A673 (cell line): ENCODE data around the gene NEK7. TPM values are rescaled to one million over a fixed set of nuclear protein-coding genes. Genes with fewer than 3 reads are reported as not detected.

Experiments
- BruUV-seq: library from RNA; stranded (reverse); fragments of 400-500 nt; replicated peaks from 2 replicates; lab custom pipeline; 2021; lab: Mats Ljungman, UMichigan
- CTCF ChIA-PET: fragments of 300-600 bp; sonication (Branson Sonifier 250); formaldehyde crosslinking; loops from one replicate; lab custom pipeline; 2022; ENCODE audit warnings: antibody characterized with exemption; lab: Charles Lee
- POLR2A ChIA-PET: fragments of 300-600 bp; sonication (Branson Sonifier 250); formaldehyde crosslinking; loops from one replicate; lab custom pipeline; 2022; ENCODE audit warnings: antibody characterized with exemption; ENCODE audit not compliant: low non-redundant PET; lab: Charles Lee
- DNase-seq: peaks from one replicate; pipeline ENCODE4 v3.0.0-alpha.2; 2015; ENCODE audit warnings: low spot score
- H3K27ac ChIP-seq: fragments of 200-600 bp; sonication (generic); 2 replicates; pipeline ENCODE4 v1.5.1; 2016; ENCODE audit warnings: mixed run types, low read depth, mild to moderate bottlenecking, mixed read lengths, antibody characterized with exemption, low read length; ENCODE audit not compliant: poor library complexity, severe bottlenecking
- H3K27me3 ChIP-seq: fragments of 200-600 bp; sonication (generic); replicated peaks from 2 replicates; pipeline ENCODE4 v1.6.1; 2017; ENCODE audit warnings: mixed run types, low read depth, mild to moderate bottlenecking, mixed read lengths, antibody characterized with exemption, low read length; ENCODE audit not compliant: insufficient read depth, poor library complexity
- H3K36me3 ChIP-seq: fragments of 200-600 bp; sonication (generic); 2 replicates; pipeline ENCODE4 v1.6.1; 2016; ENCODE audit warnings: mixed run types, mild to moderate bottlenecking, mixed read lengths, antibody characterized with exemption, low read length; ENCODE audit not compliant: insufficient read depth, poor library complexity, severe bottlenecking
- H3K4me1 ChIP-seq: fragments of 200-600 bp; sonication (generic); 2 replicates; pipeline ENCODE4 v1.6.1; 2017; ENCODE audit warnings: mixed run types, mild to moderate bottlenecking, mixed read lengths, antibody characterized with exemption, low read length; ENCODE audit not compliant: insufficient read depth, poor library complexity, severe bottlenecking
- H3K4me3 ChIP-seq: fragments of 200-600 bp; sonication (generic); 2 replicates; pipeline ENCODE4 v1.5.1; 2016; ENCODE audit warnings: low read depth, mixed run types, mild to moderate bottlenecking, mixed read lengths, low read length; ENCODE audit not compliant: poor library complexity, severe bottlenecking
- H3K9me3 ChIP-seq: fragments of 200-600 bp; sonication (generic); 2 replicates; pipeline ENCODE4 v1.6.1; 2016; ENCODE audit warnings: mixed run types, low read depth, mild to moderate bottlenecking, mixed read lengths, antibody characterized with exemption, low read length; ENCODE audit not compliant: poor library complexity, severe bottlenecking
- EZH2 ChIP-seq: fragments of 200-600 bp; sonication (generic); IDR thresholded peaks from 2 replicates; pipeline ENCODE4 v1.6.1; 2017; ENCODE audit warnings: borderline replicate concordance, low read depth, mild to moderate bottlenecking, mixed read lengths, antibody characterized with exemption, low read length; ENCODE audit not compliant: poor library complexity, severe bottlenecking
- intact Hi-C: fragments of 100-400 bp; cut with micrococcal nuclease; formaldehyde crosslinking; loops from one replicate; pipeline ENCODE4 v1.10.0; 2022; ENCODE audit not compliant: unreplicated experiment
- total RNA-seq: library from RNA; stranded (reverse); gene quantifications from 2 replicates; pipeline ENCODE4 v1.2.3, GENCODE V29; 2021
- TF ChIP-seq, protein P1 (sequence below): fragments of 300-800, 200-600 bp; sonication (generic); conservative IDR thresholded peaks from 2 replicates; pipeline ENCODE4 v1.5.1; 2017; ENCODE audit warnings: low read depth, mild to moderate bottlenecking, antibody characterized with exemption, low read length, moderate library complexity, mixed read lengths

NEK7 gene
- total RNA-seq, 1 experiment from 2014 or later: 18.6 TPM

DNA sequence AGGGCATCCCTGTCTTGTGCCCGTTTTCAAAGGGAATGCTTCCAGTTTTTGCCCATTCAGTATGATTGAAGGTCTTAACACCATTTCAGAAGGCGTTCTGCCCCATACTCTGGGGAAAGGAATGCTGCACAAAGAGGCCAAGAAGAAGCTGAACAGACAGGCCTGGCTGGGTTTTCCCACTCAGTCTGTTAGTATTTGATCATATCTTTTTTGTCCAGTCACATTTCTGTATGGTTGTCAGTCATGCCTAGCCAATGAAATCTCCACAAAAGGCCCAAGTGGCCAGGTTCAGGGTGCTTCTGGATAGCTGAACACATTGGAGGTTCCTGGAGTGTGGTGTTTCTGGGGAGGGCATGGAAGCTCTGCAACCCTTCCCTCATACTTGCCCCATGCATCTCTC, 72.1 kb downstream of the NEK7 start:
- no TSS peak for BruUV-seq
- Histone ChIP-seq H3K36me3 (no peaks in the 10 kb centered on the region), H3K4me1 (peaks cover 11% of the 10 kb centered on the region), H3K27me3 (no peaks in the 10 kb centered on the region), H3K9me3 (no peaks in the 10 kb centered on the region), H3K4me3 (no peak overlapping the region), H3K27ac (no peak overlapping the region)
- intact Hi-C loops: no loop called here
- DNase-seq: no peak
- ChIA-PET CTCF (no interaction called here), POLR2A (no interaction called here)
- no peak for TF ChIP-seq EZH2
- TF ChIP-seq, protein P1, sequence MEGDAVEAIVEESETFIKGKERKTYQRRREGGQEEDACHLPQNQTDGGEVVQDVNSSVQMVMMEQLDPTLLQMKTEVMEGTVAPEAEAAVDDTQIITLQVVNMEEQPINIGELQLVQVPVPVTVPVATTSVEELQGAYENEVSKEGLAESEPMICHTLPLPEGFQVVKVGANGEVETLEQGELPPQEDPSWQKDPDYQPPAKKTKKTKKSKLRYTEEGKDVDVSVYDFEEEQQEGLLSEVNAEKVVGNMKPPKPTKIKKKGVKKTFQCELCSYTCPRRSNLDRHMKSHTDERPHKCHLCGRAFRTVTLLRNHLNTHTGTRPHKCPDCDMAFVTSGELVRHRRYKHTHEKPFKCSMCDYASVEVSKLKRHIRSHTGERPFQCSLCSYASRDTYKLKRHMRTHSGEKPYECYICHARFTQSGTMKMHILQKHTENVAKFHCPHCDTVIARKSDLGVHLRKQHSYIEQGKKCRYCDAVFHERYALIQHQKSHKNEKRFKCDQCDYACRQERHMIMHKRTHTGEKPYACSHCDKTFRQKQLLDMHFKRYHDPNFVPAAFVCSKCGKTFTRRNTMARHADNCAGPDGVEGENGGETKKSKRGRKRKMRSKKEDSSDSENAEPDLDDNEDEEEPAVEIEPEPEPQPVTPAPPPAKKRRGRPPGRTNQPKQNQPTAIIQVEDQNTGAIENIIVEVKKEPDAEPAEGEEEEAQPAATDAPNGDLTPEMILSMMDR: no peak

- no peaks in the 10 kb centered on the region for H3K27me3 ChIP-seq
- H3K9me3 ChIP-seq: no peaks in the 10 kb centered on the region
- DNase-seq: no peak
- H3K4me3 ChIP-seq: no peak overlapping the region
- BruUV-seq: no TSS peak
- H3K4me1 ChIP-seq: peaks cover 22% of the 10 kb centered on the region
- intact Hi-C loops: no loop called here
- POLR2A ChIA-PET: no interaction called here
- H3K27ac ChIP-seq: no peak overlapping the region
- TF ChIP-seq EZH2: no peak
- TF ChIP-seq, protein P1: no peak
- H3K36me3 ChIP-seq: no peaks in the 10 kb centered on the region
- CTCF ChIA-PET: interaction anchor here (0.7 kb wide), 1 partner anchor 867 kb away, joined by 3 read pairs; no protein-coding TSS in a partner anchor
Measured at GRCh38 chr1:198231779-198232178, 75.0 kb downstream of the NEK7 start.

DNA sequence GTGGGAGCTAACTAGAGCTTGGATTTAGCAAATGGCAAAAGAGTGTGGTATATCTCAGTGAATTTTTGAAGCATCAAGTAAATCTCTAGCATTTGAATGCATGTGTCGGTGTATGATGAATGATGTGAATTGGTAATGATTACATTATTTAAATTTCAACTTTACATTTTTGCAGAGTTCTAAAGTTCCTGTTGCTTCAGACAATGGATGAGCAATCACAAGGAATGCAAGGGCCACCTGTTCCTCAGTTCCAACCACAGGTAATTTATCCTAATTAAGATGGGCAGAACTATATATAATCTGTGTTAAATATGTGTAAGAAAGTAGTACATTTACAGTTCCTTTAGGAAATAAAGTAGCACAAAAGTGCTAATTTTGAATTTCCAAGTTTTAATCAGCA, 75.6 kb downstream of the NEK7 start:
- no peak overlapping the region for H3K4me3 ChIP-seq
- intact Hi-C loops: no loop called here
- DNase-seq: no peak
- H3K4me1 ChIP-seq: peaks cover 22% of the 10 kb centered on the region
- ChIA-PET POLR2A (no interaction called here), CTCF (interaction anchor here (0.7 kb wide), 1 partner anchor 867 kb away, joined by 3 read pairs; no protein-coding TSS in a partner anchor)
- no peaks in the 10 kb centered on the region for H3K36me3 ChIP-seq
- H3K27me3 ChIP-seq: no peaks in the 10 kb centered on the region
- no peaks in the 10 kb centered on the region for H3K9me3 ChIP-seq
- no TSS peak for BruUV-seq
- H3K27ac ChIP-seq: no peak overlapping the region
- TF ChIP-seq, protein P1: no peak
- TF ChIP-seq EZH2: no peak
